HepG2 (cell line): ENCODE measurements around the gene ERCC6. TPM values are rescaled to one million over a fixed set of nuclear protein-coding genes. Genes with fewer than 3 reads are reported as not detected.

Source experiments
- ATAC-seq: fragments of 200-7000 bp; cut with Tn5 transposase; 3 replicates; pipeline ENCODE4 v1.9.1; 2020; ENCODE audit warnings: mild to moderate bottlenecking, moderate library complexity
- BruUV-seq: library from RNA; stranded (reverse); fragments of 400-500 nt; replicated peaks from 2 replicates; lab custom pipeline; 2021; lab: Mats Ljungman, UMichigan
- CTCF ChIA-PET: fragments of 300-600 bp; formaldehyde crosslinking; extraction: SDS; loops from one replicate; lab custom pipeline; 2021; ENCODE audit warnings: low total read pairs, inconsistent platforms, low intra/inter-chr PET ratio; lab: Yijun Ruan, JAX
- POLR2A ChIA-PET: fragments of 350-600 bp; sonication (Branson Sonifier 250); formaldehyde crosslinking; loops from one replicate; lab custom pipeline; 2020; ENCODE audit warnings: antibody characterized with exemption, inconsistent platforms; lab: Yijun Ruan, JAX
- DNase-seq: peaks from one replicate; pipeline ENCODE4 v3.0.0-alpha.2; 2015; ENCODE audit warnings: low spot score
- FAIRE-seq: peaks from 3 replicates; lab custom pipeline; 2011; peaks lifted over from hg19 to GRCh38; lab: Jason Lieb, UNC
- H2AFZ ChIP-seq: one replicate; pipeline ENCODE4 v1.6.1; 2011; ENCODE audit warnings: low read length, inconsistent platforms
- H3K27ac ChIP-seq: fragments of 300-600 bp; 3 replicates; pipeline ENCODE4 v1.8.0; 2011; ENCODE audit warnings: mixed run types, mild to moderate bottlenecking, mixed read lengths, low read length, inconsistent platforms; ENCODE audit not compliant: insufficient read depth; ENCODE audit errors: extremely low read length
- H3K27me3 ChIP-seq, 2 experiments: fragments of 200-600 bp in 1 of 2; 2 replicates in 1 of 2; 3 replicates in 1 of 2; pipeline versions ENCODE4 v1.6.0 to v1.8.0; 2011; ENCODE audit warnings: low read length in 2 of 2, mild to moderate bottlenecking in 2 of 2, moderate library complexity in 2 of 2, inconsistent platforms in 1 of 2; ENCODE audit not compliant: insufficient read depth in 2 of 2, control insufficient read depth in 1 of 2
- H3K36me3 ChIP-seq, 2 experiments: fragments of 200-600 bp in 1 of 2; replicated peaks in 1 of 2; 2 replicates in 1 of 2; 3 replicates in 1 of 2; pipeline versions ENCODE4 v1.5.1 to v1.8.0; 2011; ENCODE audit warnings: low read length in 2 of 2, inconsistent platforms in 1 of 2; ENCODE audit not compliant: insufficient read depth in 2 of 2, control insufficient read depth in 1 of 2
- H3K4me1 ChIP-seq: 2 replicates; pipeline ENCODE4 v1.5.1; 2012; ENCODE audit warnings: low read length, inconsistent platforms; ENCODE audit not compliant: insufficient read depth
- H3K4me2 ChIP-seq: 2 replicates; pipeline ENCODE4 v1.6.0; 2011; ENCODE audit warnings: low read depth, low read length, inconsistent platforms
- H3K4me3 ChIP-seq, 3 experiments: fragments of 200-600 bp in 1 of 3; sonication (generic), shearing (Covaris generic) in 1 of 3; replicated peaks in 1 of 3; 2 replicates each; pipeline ENCODE4 v1.5.1; 2011 to 2016; ENCODE audit warnings: low read length in 3 of 3, inconsistent platforms in 2 of 3, low read depth in 2 of 3, mild to moderate bottlenecking in 2 of 3, control low read depth in 1 of 3, mixed read lengths in 1 of 3; ENCODE audit not compliant: insufficient read depth in 1 of 3
- H3K79me2 ChIP-seq: one replicate; pipeline ENCODE4 v1.6.1; 2011; ENCODE audit warnings: low read length, inconsistent platforms; ENCODE audit not compliant: insufficient read depth
- H3K9ac ChIP-seq: 2 replicates; pipeline ENCODE4 v1.6.0; 2011; ENCODE audit warnings: mild to moderate bottlenecking, low read depth, low read length, inconsistent platforms; ENCODE audit not compliant: insufficient read depth
- H3K9me3 ChIP-seq: 2 replicates; pipeline ENCODE4 v1.5.1; 2012; ENCODE audit warnings: mild to moderate bottlenecking, low read length
- H4K20me1 ChIP-seq: 2 replicates; pipeline ENCODE4 v1.6.0; 2011; ENCODE audit warnings: inconsistent platforms, mild to moderate bottlenecking, low read length, moderate library complexity; ENCODE audit not compliant: insufficient read depth
- AGO1 ChIP-seq: fragments of 200-400 bp; formaldehyde crosslinking; IDR thresholded peaks from 2 replicates; pipeline ENCODE4 v1.6.1; 2017; ENCODE audit warnings: mild to moderate bottlenecking, low read depth, low read length, moderate library complexity; ENCODE audit not compliant: poor library complexity, severe bottlenecking
- HOXA5 ChIP-seq: sonication (generic); formaldehyde crosslinking; IDR thresholded peaks from 2 replicates; pipeline ENCODE4 v1.4.0; 2020; ENCODE audit warnings: missing genetic modification reagents
- NFE2L2 ChIP-seq: fragments of 150-350 bp; IDR thresholded peaks from 2 replicates; pipeline ENCODE4 v1.6.1; 2014; ENCODE audit warnings: low read length
- REXO4 ChIP-seq: sonication (generic); formaldehyde crosslinking; IDR thresholded peaks from 2 replicates; pipeline ENCODE4 v1.8.0; 2022; ENCODE audit warnings: missing genetic modification reagents, mild to moderate bottlenecking, borderline replicate concordance
- SYNCRIP ChIP-seq: fragments of 200-400 bp; formaldehyde crosslinking; IDR thresholded peaks from 2 replicates; pipeline ENCODE4 v1.6.1; 2018; ENCODE audit warnings: mild to moderate bottlenecking, low read depth, low read length; ENCODE audit not compliant: insufficient read depth
- WGBS: methylation state at CpG from one replicate; pipeline ENCODE4 v1.1.6; 2017; ENCODE audit warnings: low lambda C conversion rate; 5-methylcytosine and 5-hydroxymethylcytosine counted together
- in situ Hi-C: cut with HindIII; loops from 2 replicates; pipeline ENCODE4 v1.10.0; 2017; ENCODE audit warnings: low pct_unique_long_range_greater_than_20kb; ENCODE audit not compliant: extremely low pct_ligation_motif_present
- intact Hi-C: fragments of 100-400 bp; cut with micrococcal nuclease; formaldehyde crosslinking; loops from one replicate; pipeline ENCODE4 v1.10.0; 2022; ENCODE audit not compliant: unreplicated experiment
- polyA plus RNA-seq, 8 experiments: library from polyadenylated mRNA; depleted of rRNA in 3 of 8; stranded (reverse) in 7 of 8; unstranded in 1 of 8; fragments of >200 nt; fragmentation: Illumina TruSeq in 4 of 8; extraction: Trizol in 4 of 8; gene quantifications; 2 replicates each; pipeline versions ENCODE4 v1.2.1 to v1.2.3, GENCODE V29; 2011 to 2016; ENCODE audit warnings: low read depth in 4 of 8, missing spikeins in 1 of 8, mixed read lengths in 1 of 8; ENCODE audit not compliant: insufficient read depth in 1 of 8
- total RNA-seq, 5 experiments: library from RNA; depleted of rRNA; stranded (reverse); fragments of >200 nt; fragmentation: Illumina TruSeq; extraction: Trizol; gene quantifications; 2 replicates each; pipeline ENCODE4 v1.2.3, GENCODE V29; 2016; ENCODE audit warnings: low read depth in 1 of 5
- TF ChIP-seq, protein P1 (sequence below): sonication (generic); formaldehyde crosslinking; IDR thresholded peaks from 2 replicates; pipeline ENCODE4 v1.5.1; 2020; ENCODE audit warnings: missing genetic modification reagents, mild to moderate bottlenecking, borderline replicate concordance
- TF ChIP-seq, protein P2 (sequence below): sonication (generic); formaldehyde crosslinking; IDR thresholded peaks from 2 replicates; pipeline ENCODE4 v1.4.0; 2020; ENCODE audit warnings: missing genetic modification reagents

ERCC6 gene
- total and polyA plus RNA-seq, 2 of the 13 experiments (the other 11 are each of a cell fraction or from before 2014, with no cell fraction given) = 5.1 to 9.8 TPM

DNA sequence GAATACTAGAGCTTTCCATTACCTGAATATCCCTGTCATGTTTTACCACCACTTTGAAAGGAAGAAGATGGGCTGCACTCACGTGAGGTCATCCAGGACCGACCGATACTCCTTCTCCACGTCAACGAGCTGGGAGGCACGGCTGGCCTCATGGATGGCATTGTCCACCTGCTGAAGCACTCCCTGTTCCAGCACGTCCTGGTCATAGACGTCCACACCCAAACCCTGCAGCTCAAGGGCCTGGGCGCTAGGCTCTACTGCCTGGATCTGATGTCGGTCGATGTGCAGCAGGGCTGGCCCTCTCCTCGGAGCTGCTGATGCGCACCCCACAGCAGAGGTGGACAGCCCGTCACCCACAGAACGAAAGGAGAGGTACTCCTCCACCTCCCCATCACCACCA, 6.5 kb downstream of the ERCC6 start (continued):
- TF ChIP-seq, protein P1, sequence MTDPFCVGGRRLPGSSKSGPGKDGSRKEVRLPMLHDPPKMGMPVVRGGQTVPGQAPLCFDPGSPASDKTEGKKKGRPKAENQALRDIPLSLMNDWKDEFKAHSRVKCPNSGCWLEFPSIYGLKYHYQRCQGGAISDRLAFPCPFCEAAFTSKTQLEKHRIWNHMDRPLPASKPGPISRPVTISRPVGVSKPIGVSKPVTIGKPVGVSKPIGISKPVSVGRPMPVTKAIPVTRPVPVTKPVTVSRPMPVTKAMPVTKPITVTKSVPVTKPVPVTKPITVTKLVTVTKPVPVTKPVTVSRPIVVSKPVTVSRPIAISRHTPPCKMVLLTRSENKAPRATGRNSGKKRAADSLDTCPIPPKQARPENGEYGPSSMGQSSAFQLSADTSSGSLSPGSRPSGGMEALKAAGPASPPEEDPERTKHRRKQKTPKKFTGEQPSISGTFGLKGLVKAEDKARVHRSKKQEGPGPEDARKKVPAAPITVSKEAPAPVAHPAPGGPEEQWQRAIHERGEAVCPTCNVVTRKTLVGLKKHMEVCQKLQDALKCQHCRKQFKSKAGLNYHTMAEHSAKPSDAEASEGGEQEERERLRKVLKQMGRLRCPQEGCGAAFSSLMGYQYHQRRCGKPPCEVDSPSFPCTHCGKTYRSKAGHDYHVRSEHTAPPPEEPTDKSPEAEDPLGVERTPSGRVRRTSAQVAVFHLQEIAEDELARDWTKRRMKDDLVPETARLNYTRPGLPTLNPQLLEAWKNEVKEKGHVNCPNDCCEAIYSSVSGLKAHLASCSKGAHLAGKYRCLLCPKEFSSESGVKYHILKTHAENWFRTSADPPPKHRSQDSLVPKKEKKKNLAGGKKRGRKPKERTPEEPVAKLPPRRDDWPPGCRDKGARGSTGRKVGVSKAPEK = no peak
- TF ChIP-seq SYNCRIP (no peak), HOXA5 (CRISPR knock-in tag) (no peak), REXO4 (CRISPR knock-in tag) (no peak)
- TF ChIP-seq, protein P2, sequence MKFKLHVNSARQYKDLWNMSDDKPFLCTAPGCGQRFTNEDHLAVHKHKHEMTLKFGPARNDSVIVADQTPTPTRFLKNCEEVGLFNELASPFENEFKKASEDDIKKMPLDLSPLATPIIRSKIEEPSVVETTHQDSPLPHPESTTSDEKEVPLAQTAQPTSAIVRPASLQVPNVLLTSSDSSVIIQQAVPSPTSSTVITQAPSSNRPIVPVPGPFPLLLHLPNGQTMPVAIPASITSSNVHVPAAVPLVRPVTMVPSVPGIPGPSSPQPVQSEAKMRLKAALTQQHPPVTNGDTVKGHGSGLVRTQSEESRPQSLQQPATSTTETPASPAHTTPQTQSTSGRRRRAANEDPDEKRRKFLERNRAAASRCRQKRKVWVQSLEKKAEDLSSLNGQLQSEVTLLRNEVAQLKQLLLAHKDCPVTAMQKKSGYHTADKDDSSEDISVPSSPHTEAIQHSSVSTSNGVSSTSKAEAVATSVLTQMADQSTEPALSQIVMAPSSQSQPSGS (CRISPR knock-in tag) = no peak

DNA sequence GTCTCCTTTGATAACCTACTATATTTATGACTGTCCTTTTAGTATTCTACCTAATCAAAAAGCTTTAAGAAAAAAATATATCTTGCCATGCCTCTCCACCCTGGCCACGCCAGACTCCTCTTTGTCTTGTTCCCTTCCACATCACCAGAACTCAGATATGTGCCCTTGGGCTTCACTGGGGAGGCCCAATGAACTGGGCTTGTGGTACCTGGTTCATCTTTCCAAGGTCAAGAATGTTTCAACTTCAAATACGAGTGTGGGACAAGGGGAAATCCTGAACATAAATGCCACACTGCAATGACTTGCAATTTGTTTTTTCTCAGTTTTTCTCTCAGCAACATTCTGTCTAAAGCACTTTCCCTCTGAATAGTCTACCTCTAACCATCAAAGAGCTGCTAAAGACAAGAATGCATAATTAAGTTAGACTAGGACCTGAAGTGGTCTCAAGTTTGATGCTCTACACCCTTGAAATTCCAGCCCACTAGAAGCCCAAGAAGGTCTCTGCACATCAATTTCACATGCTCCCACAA, 9.9 kb downstream of the ERCC6 start:
- FAIRE-seq = no peak
- Histone ChIP-seq H3K79me2 (peaks cover 2% of the 10 kb centered on the region), H2AFZ (no peak overlapping the region), H3K4me3 (no peak overlapping the region), H3K4me2 (no peak overlapping the region), H3K9me3 (no peaks in the 10 kb centered on the region), H4K20me1 (no peaks in the 10 kb centered on the region), H3K4me1 (no peaks in the 10 kb centered on the region), H3K36me3 (peaks cover 16 to 65% of the 10 kb centered on the region in 2 experiments), H3K27me3 (no peaks in the 10 kb centered on the region), H3K9ac (no peak overlapping the region), H3K27ac (no peak overlapping the region)
- no peak for DNase-seq
- TF ChIP-seq AGO1 (no peak), NFE2L2 (peak; percentile 45)
- BruUV-seq = no TSS peak
- intact Hi-C loops = no loop called here
- POLR2A ChIA-PET = no interaction called here
- ATAC-seq = no peak
- CTCF ChIA-PET = no interaction called here
- WGBS = 86% methylated on average over 2 of the region's 2 CpGs
- in situ Hi-C loops = no loop called here
